ENCODE results near the gene SIN3A. TPM values are rescaled to one million over a fixed set of nuclear protein-coding genes. Genes with fewer than 3 reads are reported as not detected.

The SIN3A gene
- total and polyA plus RNA-seq, 2 of the 4 experiments (the other 2 are of a cell fraction): 21.2 to 31.5 TPM

- Histone ChIP-seq H2BK15ac (ENCODE audit: low read depth, low read length) (no peak overlapping the region), H2BK120ac (ENCODE audit: low read depth, low read length) (no peak overlapping the region), H3K79me1 (ENCODE audit: low read depth in 1 of 2, low read length in 2 of 2) (no peaks in the 10 kb centered on the region; a peak in 1 of 4 replicates), H3K18ac (ENCODE audit: low read depth, low read length) (no peak overlapping the region), H3K9me3 (ENCODE audit: control insufficient read depth, insufficient read depth, low read length) (no peaks in the 10 kb centered on the region), H2BK20ac (ENCODE audit: low read depth, low read length) (no peak overlapping the region), H3K36me3 (ENCODE audit: control insufficient read depth, insufficient read depth, low read length) (peaks cover 52% of the 10 kb centered on the region), H2AK5ac (ENCODE audit: low read depth, low read length) (no peak overlapping the region), H3K4me2 (ENCODE audit: low read depth, low read length) (no peak overlapping the region), H3K4me1 (ENCODE audit: control insufficient read depth, insufficient read depth, low read length) (no peaks in the 10 kb centered on the region), H2AFZ (replicated peaks; ENCODE audit: low read length, poor library complexity) (no peak overlapping the region), H3K4me3 (ENCODE audit: insufficient read depth, low read depth, low read length) (no peak overlapping the region), H3K9ac (ENCODE audit: low read depth, low read length) (no peak overlapping the region), H4K20me1 (ENCODE audit: insufficient read depth, low read length) (no peaks in the 10 kb centered on the region), H3K27ac (ENCODE audit: insufficient read depth, low read length) (no peak overlapping the region), H2BK5ac (ENCODE audit: low read depth, low read length, poor library complexity, severe bottlenecking) (no peak overlapping the region), H3K23ac (ENCODE audit: low read depth, low read length) (no peak overlapping the region), H2AK9ac (replicated peaks; ENCODE audit: low read depth, low read length, poor library complexity) (peak overlapping the region; percentile 5), H3K27me3 (ENCODE audit: control insufficient read depth, insufficient read depth, low read length) (no peaks in the 10 kb centered on the region), H3K4ac (ENCODE audit: low read depth, low read length) (no peak overlapping the region), H3K14ac (replicated peaks; ENCODE audit: low read depth, low read length) (no peak overlapping the region), H4K91ac (ENCODE audit: insufficient read depth, low read depth, low read length) (no peak overlapping the region), H3K9me1 (ENCODE audit: insufficient read depth, low read length) (peaks cover 11% of the 10 kb centered on the region), H4K8ac (ENCODE audit: low read depth in 2 of 2, low read length in 2 of 2) (no peak overlapping the region), H4K5ac (ENCODE audit: low read depth, low read length) (no peak overlapping the region), H3K56ac (ENCODE audit: extremely low read depth, insufficient read depth, low read length) (no peak overlapping the region)
- in situ Hi-C loops (cut with MboI; ENCODE audit: low sequenced_read_pairs) (no loop called here), dilution Hi-C loops (cut with HindIII; ENCODE audit: low sequenced_read_pairs, unreplicated experiment) (no loop called here), intact Hi-C loops (cut with micrococcal nuclease) (no loop called here)
- BruUV-seq (replicated peaks): no TSS peak
- ChIA-PET CTCF (no interaction called here), POLR2A (ENCODE audit: unreplicated experiment) (no interaction called here)
- DNase-seq: no peak
- no peak for ATAC-seq (ENCODE audit: low read depth)
- TF ChIP-seq ELK1 (IDR thresholded peaks at IDR 0.05; ENCODE audit: borderline replicate concordance, low read depth, low read length) (no peak), RAD21 (IDR thresholded peaks at IDR 0.05; ENCODE audit: low read length) (no peak), MXI1 (IDR thresholded peaks at IDR 0.05; ENCODE audit: borderline replicate concordance, low read depth, low read length) (no peak), POLR2A (IDR thresholded peaks at IDR 0.05; ENCODE audit: low read depth, low read length) (no peak), SMC3 (IDR thresholded peaks at IDR 0.05; ENCODE audit: low read depth, low read length) (no peak), CHD1 (IDR thresholded peaks at IDR 0.05; ENCODE audit: low read depth, low read length) (no peak), CEBPB (IDR thresholded peaks at IDR 0.05; ENCODE audit: low read depth, low read length) (no peak), MAZ (IDR thresholded peaks at IDR 0.05; ENCODE audit: borderline replicate concordance, low read depth, low read length) (no peak), CTCF (conservative IDR thresholded peaks at IDR 0.05; ENCODE audit: low read depth, low read length) (no peak)
- TF ChIP-seq, protein P1, sequence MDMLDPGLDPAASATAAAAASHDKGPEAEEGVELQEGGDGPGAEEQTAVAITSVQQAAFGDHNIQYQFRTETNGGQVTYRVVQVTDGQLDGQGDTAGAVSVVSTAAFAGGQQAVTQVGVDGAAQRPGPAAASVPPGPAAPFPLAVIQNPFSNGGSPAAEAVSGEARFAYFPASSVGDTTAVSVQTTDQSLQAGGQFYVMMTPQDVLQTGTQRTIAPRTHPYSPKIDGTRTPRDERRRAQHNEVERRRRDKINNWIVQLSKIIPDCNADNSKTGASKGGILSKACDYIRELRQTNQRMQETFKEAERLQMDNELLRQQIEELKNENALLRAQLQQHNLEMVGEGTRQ (IDR thresholded peaks at IDR 0.05; ENCODE audit: low read depth, low read length): no peak
- WGBS, 2 experiments (ENCODE audit: extremely low coverage in 2 of 2, insufficient read length in 1 of 2): 96% methylated on average over 20 of the region's 20 CpGs; no CpG with 5 or more reads in 1 of the 2 experiments
Measured at GRCh38 chr15:75356517-75356916, 95.0 kb downstream of the SIN3A start.

Measured in IMR-90 (cell line).